Chondrocyte (in vitro differentiated cells): ENCODE data around the gene SUSD6. TPM values are rescaled to one million over a fixed set of nuclear protein-coding genes. Genes with fewer than 3 reads are reported as not detected.

Experiments used
- DNase-seq: peaks from one replicate; pipeline ENCODE4 v3.0.0; 2021; ENCODE audit warnings: mixed read lengths, low spot score
- H3K27ac Mint-ChIP-seq: one replicate; pipeline ENCODE4 v1.8.0; 2021; ENCODE audit warnings: mild to moderate bottlenecking, moderate library complexity, mixed read lengths; ENCODE audit not compliant: unreplicated experiment
- H3K27me3 Mint-ChIP-seq: 2 replicates; pipeline ENCODE4 v1.8.0; 2021; ENCODE audit warnings: low read depth, mixed read lengths
- H3K36me3 Mint-ChIP-seq: 2 replicates; pipeline ENCODE4 v1.8.0; 2021; ENCODE audit warnings: low read depth, mixed read lengths
- H3K4me1 Mint-ChIP-seq: 2 replicates; pipeline ENCODE4 v1.8.0; 2021; ENCODE audit warnings: low read depth, mild to moderate bottlenecking, mixed read lengths
- H3K4me3 Mint-ChIP-seq: one replicate; pipeline ENCODE4 v1.8.0; 2021; ENCODE audit warnings: mild to moderate bottlenecking, moderate library complexity, mixed read lengths; ENCODE audit not compliant: unreplicated experiment
- H3K9me3 Mint-ChIP-seq: 2 replicates; pipeline ENCODE4 v1.8.0; 2021; ENCODE audit warnings: low read depth, mixed read lengths
- total RNA-seq: library from RNA; stranded (reverse); gene quantifications from 3 replicates; pipeline ENCODE4 v1.2.1, GENCODE V29; 2021
- TF ChIP-seq, protein P1 (sequence below): fragments of 200-600 bp; sonication (generic); IDR thresholded peaks from 2 replicates; pipeline ENCODE4 v1.5.0; 2021; ENCODE audit warnings: antibody characterized with exemption, mild to moderate bottlenecking, moderate library complexity

Gene SUSD6
- total RNA-seq, 1 donor from 2014 or later = 49.3 TPM

DNA sequence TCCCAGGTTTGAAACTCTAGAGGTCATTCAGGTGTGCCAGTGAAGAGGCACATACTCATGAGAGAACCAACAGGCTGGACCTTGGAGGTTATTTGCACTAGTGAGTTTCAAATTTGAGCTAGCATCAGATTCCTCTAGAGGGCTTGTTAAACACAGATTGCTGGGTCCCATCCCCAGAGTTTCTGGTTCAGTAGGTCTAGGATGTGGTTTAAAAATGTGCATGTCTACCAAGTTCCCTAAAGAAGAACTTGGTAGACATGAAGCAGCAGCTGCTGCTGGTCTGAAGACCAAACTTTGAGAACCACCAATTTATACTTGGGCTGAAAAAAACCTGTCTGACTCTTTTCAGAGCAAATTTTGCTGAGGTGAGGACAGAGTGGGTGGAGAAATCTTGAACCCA is 61.7 kb downstream of the SUSD6 start:
- no peak for DNase-seq
- H3K36me3 Mint-ChIP-seq = no peaks in the 10 kb centered on the region
- TF ChIP-seq, protein P1, sequence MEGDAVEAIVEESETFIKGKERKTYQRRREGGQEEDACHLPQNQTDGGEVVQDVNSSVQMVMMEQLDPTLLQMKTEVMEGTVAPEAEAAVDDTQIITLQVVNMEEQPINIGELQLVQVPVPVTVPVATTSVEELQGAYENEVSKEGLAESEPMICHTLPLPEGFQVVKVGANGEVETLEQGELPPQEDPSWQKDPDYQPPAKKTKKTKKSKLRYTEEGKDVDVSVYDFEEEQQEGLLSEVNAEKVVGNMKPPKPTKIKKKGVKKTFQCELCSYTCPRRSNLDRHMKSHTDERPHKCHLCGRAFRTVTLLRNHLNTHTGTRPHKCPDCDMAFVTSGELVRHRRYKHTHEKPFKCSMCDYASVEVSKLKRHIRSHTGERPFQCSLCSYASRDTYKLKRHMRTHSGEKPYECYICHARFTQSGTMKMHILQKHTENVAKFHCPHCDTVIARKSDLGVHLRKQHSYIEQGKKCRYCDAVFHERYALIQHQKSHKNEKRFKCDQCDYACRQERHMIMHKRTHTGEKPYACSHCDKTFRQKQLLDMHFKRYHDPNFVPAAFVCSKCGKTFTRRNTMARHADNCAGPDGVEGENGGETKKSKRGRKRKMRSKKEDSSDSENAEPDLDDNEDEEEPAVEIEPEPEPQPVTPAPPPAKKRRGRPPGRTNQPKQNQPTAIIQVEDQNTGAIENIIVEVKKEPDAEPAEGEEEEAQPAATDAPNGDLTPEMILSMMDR = no peak
- H3K4me3 Mint-ChIP-seq = no peak overlapping the region
- no peaks in the 10 kb centered on the region for H3K9me3 Mint-ChIP-seq
- no peaks in the 10 kb centered on the region for H3K27me3 Mint-ChIP-seq
- peaks cover 85% of the 10 kb centered on the region for H3K4me1 Mint-ChIP-seq
- peak overlapping the region; percentile 87 for H3K27ac Mint-ChIP-seq

DNA sequence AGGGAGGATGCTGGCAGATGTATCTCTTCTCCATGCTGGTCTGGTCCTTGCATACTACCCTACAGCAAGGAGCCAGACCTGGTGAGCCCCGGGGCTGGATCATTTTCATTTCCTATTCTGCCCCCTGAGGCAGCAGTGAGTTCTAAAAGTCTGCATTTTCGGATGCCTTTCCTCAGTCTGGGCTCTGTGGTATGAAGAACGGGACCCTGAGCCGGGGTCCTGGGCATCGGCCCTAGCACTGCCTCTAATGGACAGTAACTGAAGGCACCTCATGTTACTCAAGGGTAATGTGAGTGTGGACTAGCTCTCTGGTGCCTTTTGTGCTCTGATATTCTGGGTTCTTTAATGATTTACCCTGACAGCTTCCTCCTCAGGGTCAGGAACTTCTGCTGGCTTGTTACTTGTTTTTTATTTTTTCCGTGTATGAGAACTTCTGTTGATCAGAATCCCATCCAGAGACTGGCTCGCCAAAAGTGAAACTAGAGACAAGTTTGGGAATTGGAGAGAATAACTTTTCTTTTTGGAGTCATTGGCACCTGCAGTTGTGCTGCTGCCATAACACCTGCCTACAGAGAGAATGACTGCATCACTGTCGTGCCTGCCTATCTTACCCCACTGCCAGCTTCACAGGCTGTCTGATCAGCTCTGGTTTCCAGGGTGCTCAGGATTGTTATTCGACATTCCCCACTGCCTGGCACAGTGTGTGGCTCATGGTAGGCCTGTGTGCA is 62.3 kb downstream of the SUSD6 start:
- no peak for DNase-seq
- H3K27ac Mint-ChIP-seq = peak overlapping the region; percentile 87
- TF ChIP-seq, protein P1 = peak; percentile 19
- no peaks in the 10 kb centered on the region for H3K27me3 Mint-ChIP-seq
- H3K4me3 Mint-ChIP-seq = no peak overlapping the region
- no peaks in the 10 kb centered on the region for H3K36me3 Mint-ChIP-seq
- H3K9me3 Mint-ChIP-seq = no peaks in the 10 kb centered on the region
- H3K4me1 Mint-ChIP-seq = peaks cover 78% of the 10 kb centered on the region

DNA sequence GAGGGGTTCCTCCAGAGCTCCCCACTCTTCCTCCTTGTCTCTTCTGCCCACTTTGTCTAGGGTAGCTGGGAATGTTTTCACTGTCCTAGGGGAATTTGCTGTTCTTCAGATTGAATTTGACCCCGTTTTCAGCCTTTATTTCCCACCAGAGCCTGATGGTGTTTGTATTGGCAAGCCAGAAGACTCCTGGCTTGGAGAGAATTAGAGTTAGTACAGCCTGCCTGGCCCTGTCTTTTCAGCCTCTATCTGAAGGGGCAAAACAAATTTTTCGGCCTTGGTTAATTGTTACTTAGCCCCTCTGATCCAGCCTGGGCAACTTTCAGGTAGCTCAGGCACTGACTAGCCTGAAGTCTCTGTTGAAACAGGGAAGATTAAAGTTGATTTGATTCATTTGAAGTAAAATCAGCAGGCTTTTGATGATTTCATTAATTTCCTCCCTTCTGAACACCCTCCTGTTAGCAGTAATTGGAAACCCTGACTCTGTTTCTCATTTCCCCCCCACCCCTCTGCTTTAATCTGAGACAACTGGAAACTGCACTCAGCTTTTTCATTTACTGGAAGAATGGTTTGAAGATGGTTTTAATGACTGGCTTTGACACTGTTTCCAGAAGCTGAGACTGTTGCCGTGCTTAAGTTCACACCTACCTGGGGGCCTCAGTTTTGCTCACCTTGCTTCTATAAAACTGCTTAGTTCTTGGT is 63.3 kb downstream of the SUSD6 start:
- Mint-ChIP-seq H3K9me3 (no peaks in the 10 kb centered on the region), H3K27ac (peak overlapping the region; percentile 87), H3K4me1 (peaks cover 71% of the 10 kb centered on the region), H3K36me3 (no peaks in the 10 kb centered on the region), H3K27me3 (no peaks in the 10 kb centered on the region), H3K4me3 (peak overlapping the region; percentile 5)
- TF ChIP-seq, protein P1 = no peak
- DNase-seq = no peak

DNA sequence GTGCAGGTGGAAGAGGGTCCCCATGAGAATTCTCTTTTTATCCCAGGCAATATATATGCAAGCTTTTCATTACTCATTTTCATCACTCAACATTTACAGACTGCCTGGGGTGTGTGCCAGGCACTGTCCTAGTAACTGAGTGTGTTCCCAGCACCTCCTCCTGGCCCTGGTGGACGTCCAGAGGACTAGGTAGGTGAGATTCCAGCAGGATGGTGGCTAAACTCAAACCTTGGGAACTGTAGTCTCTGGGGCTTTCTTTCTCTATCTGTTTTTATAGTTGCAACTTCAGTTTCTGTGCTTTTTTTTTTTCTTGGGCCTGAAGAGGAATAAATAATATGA is 63.8 kb downstream of the SUSD6 start:
- H3K27me3 Mint-ChIP-seq = no peaks in the 10 kb centered on the region
- H3K4me3 Mint-ChIP-seq = peak overlapping the region; percentile 5
- no peaks in the 10 kb centered on the region for H3K36me3 Mint-ChIP-seq
- TF ChIP-seq, protein P1 = peak; percentile 9
- peak overlapping the region; percentile 87 for H3K27ac Mint-ChIP-seq
- peaks cover 70% of the 10 kb centered on the region for H3K4me1 Mint-ChIP-seq
- DNase-seq = no peak
- H3K9me3 Mint-ChIP-seq = no peaks in the 10 kb centered on the region

DNA sequence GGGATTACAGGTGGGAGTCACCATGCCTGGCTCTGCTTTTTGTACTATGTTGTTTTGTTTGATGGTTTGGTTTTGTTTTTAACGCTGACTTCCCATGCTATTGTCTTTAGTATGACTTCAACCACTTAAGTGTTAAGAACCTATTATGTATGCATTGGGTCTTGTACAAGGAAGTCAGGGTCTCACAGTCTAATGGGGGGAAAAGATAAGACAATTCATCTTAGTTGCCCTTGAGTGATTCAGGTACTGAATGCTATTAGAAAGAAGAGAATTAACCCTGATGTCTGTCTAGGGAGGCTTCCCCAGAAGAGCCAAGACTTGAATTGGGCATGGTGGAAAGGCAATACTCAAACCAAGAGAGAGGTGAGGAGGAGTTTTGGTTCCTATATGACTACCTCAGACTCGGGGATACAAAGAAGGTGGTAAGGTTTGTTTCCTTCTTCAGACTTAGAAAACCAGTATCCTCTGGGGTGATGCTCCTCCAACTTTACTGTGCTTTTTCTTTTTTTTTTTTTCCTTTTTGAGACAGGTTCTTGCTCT is 64.6 kb downstream of the SUSD6 start:
- Mint-ChIP-seq H3K27ac (peak overlapping the region; percentile 34), H3K4me3 (no peak overlapping the region)
- TF ChIP-seq, protein P1 = no peak

More for the DNA sequence above, 64.6 kb downstream of the SUSD6 start:
- Mint-ChIP-seq H3K9me3 (no peaks in the 10 kb centered on the region), H3K27me3 (no peaks in the 10 kb centered on the region), H3K4me1 (peaks cover 70% of the 10 kb centered on the region), H3K36me3 (no peaks in the 10 kb centered on the region)
- no peak for DNase-seq
